Spleen (tissue), 7 donors: ENCODE measurements around the gene TRAF3IP3.

Experiments
- POLR2A ChIP-seq, 3 donors: fragments of 450-650 bp; IDR thresholded peaks; one replicate each; pipeline ENCODE4 v1.5.1; 2017; ENCODE audit warnings: antibody characterized with exemption in 3 of 3, mild to moderate bottlenecking in 1 of 3
- TF ChIP-seq, protein P1 (sequence below), 11 experiments: fragments of 200-600 bp in 7 of 11; fragments of 450-650 bp in 4 of 11; sonication (generic) in 4 of 11; IDR thresholded peaks in 8 of 11; conservative IDR thresholded peaks in 3 of 11; 1 replicate in 7 of 11; 2 replicates in 4 of 11; pipeline versions ENCODE4 v1.4.0 to v1.8.0; 2016 to 2021; ENCODE audit warnings: antibody characterized with exemption in 11 of 11, inconsistent platforms in 4 of 11, mild to moderate bottlenecking in 1 of 11
- donor health status: DM: no; HTN: no; CAD: no; lungs with moderate emphysema.
- donor health status: DM: no; HTN: no; CAD: no.
- donor health status: DM: no; HTN: no; CAD: no.

GRCh38 chr1:209810783-209811182 lies 54.9 kb downstream of the TRAF3IP3 start:
- TF ChIP-seq POLR2A (IDR thresholded peaks at IDR 0.05) = no peak
- TF ChIP-seq, protein P1, sequence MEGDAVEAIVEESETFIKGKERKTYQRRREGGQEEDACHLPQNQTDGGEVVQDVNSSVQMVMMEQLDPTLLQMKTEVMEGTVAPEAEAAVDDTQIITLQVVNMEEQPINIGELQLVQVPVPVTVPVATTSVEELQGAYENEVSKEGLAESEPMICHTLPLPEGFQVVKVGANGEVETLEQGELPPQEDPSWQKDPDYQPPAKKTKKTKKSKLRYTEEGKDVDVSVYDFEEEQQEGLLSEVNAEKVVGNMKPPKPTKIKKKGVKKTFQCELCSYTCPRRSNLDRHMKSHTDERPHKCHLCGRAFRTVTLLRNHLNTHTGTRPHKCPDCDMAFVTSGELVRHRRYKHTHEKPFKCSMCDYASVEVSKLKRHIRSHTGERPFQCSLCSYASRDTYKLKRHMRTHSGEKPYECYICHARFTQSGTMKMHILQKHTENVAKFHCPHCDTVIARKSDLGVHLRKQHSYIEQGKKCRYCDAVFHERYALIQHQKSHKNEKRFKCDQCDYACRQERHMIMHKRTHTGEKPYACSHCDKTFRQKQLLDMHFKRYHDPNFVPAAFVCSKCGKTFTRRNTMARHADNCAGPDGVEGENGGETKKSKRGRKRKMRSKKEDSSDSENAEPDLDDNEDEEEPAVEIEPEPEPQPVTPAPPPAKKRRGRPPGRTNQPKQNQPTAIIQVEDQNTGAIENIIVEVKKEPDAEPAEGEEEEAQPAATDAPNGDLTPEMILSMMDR (IDR thresholded peaks at IDR 0.05 in 8 of 11, conservative IDR thresholded peaks at IDR 0.05 in 3 of 11) = no peak
